ENCODE data around the gene ANXA6. TPM values are rescaled to one million over a fixed set of nuclear protein-coding genes. Genes with fewer than 3 reads are reported as not detected.

Gene ANXA6
- total and polyA plus RNA-seq, 9 of the 15 experiments (the other 6 are each of a cell fraction or from before 2014, with no cell fraction given) = 0.70 to 13.2 (median 8.3) TPM

DNA sequence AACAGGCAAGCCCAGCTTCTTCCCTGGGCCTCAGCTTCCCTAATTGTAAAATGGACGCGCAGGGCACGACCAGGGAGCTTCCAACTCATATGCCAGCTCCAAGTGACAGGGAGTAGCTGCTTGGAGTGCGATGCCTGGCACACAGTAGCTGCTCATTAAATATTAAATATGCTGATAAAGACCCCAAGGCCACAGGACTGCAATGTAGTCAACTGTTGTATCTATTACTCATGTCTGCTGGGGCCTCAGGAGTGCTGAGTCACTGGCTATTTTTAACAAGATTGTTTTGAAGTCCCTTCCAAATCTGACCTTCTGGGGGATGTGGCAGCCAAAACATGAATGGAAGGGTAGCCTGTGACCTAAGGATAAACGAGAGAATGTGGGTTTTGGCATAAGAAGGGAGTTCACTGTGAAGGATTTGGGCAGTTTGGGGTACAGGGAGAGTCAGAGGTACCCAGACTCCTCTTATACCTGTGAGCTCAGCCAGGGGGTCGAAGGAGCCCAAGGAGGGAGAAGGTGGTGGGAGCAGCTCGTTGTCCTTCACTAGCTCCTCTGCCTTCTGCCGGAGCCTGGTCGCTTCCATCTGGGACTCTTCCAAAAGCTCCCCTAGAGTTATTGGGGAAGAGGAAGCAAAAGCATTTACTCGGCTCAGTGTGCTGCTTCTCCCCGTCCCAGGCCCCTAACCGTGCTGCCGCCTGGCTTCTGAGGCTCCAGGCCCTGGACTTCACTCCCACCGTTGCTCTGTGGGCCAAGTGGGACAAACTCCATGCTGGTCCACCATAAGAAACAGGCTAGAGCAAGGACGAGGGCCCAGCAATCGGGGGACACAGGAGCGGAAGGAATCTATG, 94.2 kb downstream of the ANXA6 start (continued):
- TF ChIP-seq, protein P1, sequence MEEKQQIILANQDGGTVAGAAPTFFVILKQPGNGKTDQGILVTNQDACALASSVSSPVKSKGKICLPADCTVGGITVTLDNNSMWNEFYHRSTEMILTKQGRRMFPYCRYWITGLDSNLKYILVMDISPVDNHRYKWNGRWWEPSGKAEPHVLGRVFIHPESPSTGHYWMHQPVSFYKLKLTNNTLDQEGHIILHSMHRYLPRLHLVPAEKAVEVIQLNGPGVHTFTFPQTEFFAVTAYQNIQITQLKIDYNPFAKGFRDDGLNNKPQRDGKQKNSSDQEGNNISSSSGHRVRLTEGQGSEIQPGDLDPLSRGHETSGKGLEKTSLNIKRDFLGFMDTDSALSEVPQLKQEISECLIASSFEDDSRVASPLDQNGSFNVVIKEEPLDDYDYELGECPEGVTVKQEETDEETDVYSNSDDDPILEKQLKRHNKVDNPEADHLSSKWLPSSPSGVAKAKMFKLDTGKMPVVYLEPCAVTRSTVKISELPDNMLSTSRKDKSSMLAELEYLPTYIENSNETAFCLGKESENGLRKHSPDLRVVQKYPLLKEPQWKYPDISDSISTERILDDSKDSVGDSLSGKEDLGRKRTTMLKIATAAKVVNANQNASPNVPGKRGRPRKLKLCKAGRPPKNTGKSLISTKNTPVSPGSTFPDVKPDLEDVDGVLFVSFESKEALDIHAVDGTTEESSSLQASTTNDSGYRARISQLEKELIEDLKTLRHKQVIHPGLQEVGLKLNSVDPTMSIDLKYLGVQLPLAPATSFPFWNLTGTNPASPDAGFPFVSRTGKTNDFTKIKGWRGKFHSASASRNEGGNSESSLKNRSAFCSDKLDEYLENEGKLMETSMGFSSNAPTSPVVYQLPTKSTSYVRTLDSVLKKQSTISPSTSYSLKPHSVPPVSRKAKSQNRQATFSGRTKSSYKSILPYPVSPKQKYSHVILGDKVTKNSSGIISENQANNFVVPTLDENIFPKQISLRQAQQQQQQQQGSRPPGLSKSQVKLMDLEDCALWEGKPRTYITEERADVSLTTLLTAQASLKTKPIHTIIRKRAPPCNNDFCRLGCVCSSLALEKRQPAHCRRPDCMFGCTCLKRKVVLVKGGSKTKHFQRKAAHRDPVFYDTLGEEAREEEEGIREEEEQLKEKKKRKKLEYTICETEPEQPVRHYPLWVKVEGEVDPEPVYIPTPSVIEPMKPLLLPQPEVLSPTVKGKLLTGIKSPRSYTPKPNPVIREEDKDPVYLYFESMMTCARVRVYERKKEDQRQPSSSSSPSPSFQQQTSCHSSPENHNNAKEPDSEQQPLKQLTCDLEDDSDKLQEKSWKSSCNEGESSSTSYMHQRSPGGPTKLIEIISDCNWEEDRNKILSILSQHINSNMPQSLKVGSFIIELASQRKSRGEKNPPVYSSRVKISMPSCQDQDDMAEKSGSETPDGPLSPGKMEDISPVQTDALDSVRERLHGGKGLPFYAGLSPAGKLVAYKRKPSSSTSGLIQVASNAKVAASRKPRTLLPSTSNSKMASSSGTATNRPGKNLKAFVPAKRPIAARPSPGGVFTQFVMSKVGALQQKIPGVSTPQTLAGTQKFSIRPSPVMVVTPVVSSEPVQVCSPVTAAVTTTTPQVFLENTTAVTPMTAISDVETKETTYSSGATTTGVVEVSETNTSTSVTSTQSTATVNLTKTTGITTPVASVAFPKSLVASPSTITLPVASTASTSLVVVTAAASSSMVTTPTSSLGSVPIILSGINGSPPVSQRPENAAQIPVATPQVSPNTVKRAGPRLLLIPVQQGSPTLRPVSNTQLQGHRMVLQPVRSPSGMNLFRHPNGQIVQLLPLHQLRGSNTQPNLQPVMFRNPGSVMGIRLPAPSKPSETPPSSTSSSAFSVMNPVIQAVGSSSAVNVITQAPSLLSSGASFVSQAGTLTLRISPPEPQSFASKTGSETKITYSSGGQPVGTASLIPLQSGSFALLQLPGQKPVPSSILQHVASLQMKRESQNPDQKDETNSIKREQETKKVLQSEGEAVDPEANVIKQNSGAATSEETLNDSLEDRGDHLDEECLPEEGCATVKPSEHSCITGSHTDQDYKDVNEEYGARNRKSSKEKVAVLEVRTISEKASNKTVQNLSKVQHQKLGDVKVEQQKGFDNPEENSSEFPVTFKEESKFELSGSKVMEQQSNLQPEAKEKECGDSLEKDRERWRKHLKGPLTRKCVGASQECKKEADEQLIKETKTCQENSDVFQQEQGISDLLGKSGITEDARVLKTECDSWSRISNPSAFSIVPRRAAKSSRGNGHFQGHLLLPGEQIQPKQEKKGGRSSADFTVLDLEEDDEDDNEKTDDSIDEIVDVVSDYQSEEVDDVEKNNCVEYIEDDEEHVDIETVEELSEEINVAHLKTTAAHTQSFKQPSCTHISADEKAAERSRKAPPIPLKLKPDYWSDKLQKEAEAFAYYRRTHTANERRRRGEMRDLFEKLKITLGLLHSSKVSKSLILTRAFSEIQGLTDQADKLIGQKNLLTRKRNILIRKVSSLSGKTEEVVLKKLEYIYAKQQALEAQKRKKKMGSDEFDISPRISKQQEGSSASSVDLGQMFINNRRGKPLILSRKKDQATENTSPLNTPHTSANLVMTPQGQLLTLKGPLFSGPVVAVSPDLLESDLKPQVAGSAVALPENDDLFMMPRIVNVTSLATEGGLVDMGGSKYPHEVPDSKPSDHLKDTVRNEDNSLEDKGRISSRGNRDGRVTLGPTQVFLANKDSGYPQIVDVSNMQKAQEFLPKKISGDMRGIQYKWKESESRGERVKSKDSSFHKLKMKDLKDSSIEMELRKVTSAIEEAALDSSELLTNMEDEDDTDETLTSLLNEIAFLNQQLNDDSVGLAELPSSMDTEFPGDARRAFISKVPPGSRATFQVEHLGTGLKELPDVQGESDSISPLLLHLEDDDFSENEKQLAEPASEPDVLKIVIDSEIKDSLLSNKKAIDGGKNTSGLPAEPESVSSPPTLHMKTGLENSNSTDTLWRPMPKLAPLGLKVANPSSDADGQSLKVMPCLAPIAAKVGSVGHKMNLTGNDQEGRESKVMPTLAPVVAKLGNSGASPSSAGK (IDR thresholded peaks at IDR 0.05) = no peak
- TF ChIP-seq LARP7 (IDR thresholded peaks at IDR 0.05) (no peak), ELF1 (tag; IDR thresholded peaks at IDR 0.05) (no peak), SP1 (CRISPR knock-in tag; IDR thresholded peaks at IDR 0.05) (no peak), ZNF12 (CRISPR knock-in tag; IDR thresholded peaks at IDR 0.05) (no peak), ZNF707 (CRISPR knock-in tag; conservative IDR thresholded peaks at IDR 0.05) (no peak), MED1 (CRISPR knock-in tag; IDR thresholded peaks at IDR 0.05; ENCODE audit: borderline replicate concordance) (no peak), ILF3 (IDR thresholded peaks at IDR 0.05; ENCODE audit: borderline replicate concordance) (no peak)
- TF ChIP-seq, protein P2, sequence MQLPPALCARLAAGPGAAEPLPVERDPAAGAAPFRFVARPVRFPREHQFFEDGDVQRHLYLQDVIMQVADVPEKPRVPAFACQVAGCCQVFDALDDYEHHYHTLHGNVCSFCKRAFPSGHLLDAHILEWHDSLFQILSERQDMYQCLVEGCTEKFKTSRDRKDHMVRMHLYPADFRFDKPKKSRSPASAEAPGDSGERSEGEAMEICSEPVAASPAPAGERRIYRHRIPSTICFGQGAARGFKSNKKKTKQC (CRISPR knock-in tag; IDR thresholded peaks at IDR 0.05) = no peak
- TF ChIP-seq, protein P3, sequence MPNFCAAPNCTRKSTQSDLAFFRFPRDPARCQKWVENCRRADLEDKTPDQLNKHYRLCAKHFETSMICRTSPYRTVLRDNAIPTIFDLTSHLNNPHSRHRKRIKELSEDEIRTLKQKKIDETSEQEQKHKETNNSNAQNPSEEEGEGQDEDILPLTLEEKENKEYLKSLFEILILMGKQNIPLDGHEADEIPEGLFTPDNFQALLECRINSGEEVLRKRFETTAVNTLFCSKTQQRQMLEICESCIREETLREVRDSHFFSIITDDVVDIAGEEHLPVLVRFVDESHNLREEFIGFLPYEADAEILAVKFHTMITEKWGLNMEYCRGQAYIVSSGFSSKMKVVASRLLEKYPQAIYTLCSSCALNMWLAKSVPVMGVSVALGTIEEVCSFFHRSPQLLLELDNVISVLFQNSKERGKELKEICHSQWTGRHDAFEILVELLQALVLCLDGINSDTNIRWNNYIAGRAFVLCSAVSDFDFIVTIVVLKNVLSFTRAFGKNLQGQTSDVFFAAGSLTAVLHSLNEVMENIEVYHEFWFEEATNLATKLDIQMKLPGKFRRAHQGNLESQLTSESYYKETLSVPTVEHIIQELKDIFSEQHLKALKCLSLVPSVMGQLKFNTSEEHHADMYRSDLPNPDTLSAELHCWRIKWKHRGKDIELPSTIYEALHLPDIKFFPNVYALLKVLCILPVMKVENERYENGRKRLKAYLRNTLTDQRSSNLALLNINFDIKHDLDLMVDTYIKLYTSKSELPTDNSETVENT (CRISPR knock-in tag; IDR thresholded peaks at IDR 0.05) = no peak
- TF ChIP-seq, protein P4, sequence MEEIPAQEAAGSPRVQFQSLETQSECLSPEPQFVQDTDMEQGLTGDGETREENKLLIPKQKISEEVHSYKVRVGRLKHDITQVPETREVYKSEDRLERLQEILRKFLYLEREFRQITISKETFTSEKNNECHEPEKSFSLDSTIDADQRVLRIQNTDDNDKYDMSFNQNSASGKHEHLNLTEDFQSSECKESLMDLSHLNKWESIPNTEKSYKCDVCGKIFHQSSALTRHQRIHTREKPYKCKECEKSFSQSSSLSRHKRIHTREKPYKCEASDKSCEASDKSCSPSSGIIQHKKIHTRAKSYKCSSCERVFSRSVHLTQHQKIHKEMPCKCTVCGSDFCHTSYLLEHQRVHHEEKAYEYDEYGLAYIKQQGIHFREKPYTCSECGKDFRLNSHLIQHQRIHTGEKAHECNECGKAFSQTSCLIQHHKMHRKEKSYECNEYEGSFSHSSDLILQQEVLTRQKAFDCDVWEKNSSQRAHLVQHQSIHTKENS (CRISPR knock-in tag; IDR thresholded peaks at IDR 0.05) = no peak
